GM21360 (cell line): Measurements from ENCODE around the gene PIMREG.

ENCODE experiments used
- ATAC-seq: cut with Tn5 transposase; IDR thresholded peaks from one replicate; pipeline ENCODE4 v1.9.1; 2021; ENCODE audit warnings: mild to moderate bottlenecking, moderate library complexity; ENCODE audit not compliant: unreplicated experiment

Gene PIMREG, protein sequence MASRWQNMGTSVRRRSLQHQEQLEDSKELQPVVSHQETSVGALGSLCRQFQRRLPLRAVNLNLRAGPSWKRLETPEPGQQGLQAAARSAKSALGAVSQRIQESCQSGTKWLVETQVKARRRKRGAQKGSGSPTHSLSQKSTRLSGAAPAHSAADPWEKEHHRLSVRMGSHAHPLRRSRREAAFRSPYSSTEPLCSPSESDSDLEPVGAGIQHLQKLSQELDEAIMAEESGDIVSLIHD

GRCh38 chr17:6443692-6444570 is at the start of gene PIMREG:
PIMREG (plus strand) TSS chr17:6444455; CDS start chr17:6445111, 656 bp downstream.
- peak; percentile 75 for ATAC-seq

GRCh38 chr17:6398955-6399354 is 45.3 kb upstream of the PIMREG start:
- ATAC-seq, result no peak

GRCh38 chr17:6402258-6402657 is 42.0 kb upstream of the PIMREG start:
- ATAC-seq, result no peak

DNA sequence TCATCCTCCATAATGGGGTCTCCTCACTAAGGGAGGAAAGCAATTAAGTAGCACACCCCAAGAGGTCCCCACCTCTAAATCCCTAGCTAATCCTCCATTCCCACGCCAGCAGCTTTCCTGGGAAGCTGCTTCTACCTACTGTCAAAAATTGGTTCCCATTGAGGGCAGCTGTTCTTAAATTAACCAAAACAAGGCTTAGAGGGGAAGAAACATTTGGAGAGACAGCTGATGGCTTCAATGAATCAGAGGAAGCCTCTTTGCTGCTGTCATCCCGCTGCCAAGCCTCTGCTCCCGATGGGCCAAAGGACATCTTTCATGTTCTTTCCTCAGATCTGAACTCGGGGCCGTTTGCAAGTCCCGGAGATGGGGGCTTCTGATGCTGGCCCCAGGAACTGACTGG is 36.0 kb upstream of the PIMREG start:
- no peak for ATAC-seq

- no peak for ATAC-seq
Measured at GRCh38 chr17:6408735-6409134, 35.5 kb upstream of the PIMREG start.

DNA sequence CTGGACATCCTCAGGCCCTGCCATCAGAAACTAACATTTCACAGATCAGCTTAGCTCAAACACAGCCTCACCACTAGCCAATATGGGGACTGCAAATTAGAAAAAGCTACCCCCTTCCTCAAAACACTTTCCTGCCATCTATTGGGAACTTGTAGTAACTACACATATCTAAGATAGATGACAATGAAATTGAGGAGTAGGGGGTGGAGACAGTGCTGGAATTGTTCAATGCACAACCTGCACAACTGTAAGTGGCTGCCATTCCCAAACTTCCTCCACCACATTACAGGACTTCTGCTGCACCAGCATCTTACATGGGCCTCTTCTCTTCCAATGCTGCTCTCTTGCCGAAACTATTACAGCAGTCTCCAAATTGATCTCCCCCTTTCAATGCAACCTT is 31.2 kb upstream of the PIMREG start:
- no peak for ATAC-seq

GRCh38 chr17:6415616-6416015 is 28.6 kb upstream of the PIMREG start:
- ATAC-seq, result no peak

GRCh38 chr17:6420173-6420641 is 24.0 kb upstream of the PIMREG start:
- ATAC-seq, result no peak

DNA sequence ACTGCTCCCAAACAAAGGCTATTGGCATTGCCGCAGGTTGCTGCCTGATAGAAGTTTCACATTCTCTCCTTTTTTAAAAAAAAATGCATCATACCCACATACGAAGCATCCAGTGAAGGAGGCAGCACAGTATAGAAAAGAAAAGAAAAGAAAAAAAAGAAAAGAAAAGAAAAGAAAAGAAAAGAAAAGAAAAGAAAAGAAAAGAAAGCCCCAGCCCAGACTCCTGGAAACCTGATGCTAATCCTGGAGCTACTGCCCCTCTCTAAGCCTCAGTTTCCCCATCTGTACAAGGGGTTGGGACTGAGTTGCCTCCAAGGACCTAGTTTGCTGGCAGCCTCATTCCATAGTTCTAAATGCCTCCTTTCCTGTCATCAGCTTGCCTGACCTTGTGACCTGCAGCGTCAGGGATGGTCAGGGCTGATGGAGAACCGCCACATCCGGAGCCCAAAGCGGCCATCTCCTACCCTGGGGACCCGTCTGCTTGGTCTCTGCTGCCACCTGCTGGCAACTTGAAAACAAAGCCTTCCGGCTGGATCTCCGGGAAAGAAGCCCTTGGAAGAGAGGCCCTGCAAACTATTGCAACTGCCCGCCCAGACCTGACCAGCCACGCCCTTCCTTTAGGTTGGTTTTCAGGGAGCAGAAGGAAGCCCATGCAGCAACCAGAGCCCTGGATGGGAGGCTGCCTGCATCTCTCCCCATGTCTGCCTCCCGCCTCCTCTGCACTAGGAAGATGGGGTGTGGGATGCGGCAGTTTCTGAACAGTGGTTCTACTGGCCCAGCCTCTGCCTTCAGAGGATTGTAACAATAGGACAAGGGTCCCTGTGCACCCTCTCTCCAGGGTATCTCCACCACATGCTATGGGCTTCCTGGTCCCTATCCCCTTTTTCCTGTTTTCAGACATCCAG is 22.3 kb upstream of the PIMREG start:
- ATAC-seq, result no peak

DNA sequence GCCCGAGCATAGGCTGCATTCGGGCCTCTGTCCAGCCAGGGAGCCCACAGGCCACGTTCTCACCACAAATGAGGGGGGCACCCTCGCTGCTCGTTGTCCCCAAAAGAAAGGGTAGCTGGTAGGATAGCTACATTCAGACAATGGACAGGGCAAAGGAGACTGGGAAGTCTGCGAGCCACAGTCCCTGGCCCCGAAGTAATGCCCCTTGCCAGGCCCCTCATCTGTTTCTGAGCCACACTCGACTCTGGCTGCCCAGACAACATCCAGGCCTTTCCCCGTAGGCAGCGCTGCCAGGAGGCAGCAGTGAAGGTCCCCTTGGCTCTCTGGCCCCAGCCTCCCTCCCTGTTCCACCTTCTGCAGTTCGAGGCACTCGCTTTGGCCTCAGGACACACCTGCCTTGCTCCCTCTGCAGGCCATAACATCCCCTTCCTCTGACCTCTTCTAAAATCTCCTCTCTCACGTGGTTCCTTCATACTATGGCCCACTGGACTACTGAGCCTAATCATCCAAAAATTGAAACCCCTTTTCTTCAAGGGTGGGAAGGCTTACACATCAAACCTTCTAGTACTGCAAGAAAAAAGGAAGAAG is 21.5 kb upstream of the PIMREG start:
- ATAC-seq, result no peak

GRCh38 chr17:6423931-6424330 is 20.3 kb upstream of the PIMREG start:
- no peak for ATAC-seq

DNA sequence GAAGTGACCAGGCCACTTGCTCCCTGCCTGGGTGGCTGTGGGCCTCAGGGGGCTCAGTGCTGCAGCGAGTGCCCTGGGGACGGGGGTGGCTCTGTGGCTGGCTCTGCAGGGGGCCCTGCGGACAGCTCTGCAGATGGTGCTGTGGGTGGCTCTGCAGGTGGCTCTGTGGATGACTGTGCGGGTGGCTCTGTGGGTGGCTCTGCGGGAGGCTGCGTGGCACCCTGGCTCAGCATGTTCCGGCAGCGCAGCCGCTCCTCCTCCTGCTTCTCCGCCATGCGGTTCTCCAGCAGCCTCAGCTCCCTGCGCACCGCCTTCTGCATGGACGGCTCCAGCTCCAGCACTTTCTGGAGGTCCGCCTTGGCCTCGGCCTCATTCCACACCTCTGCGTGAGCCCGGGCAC is 18.8 kb upstream of the PIMREG start:
- ATAC-seq, result no peak

- ATAC-seq, result no peak
Measured at GRCh38 chr17:6426356-6427101, 17.7 kb upstream of the PIMREG start.

GRCh38 chr17:6427279-6427781 is 16.9 kb upstream of the PIMREG start:
- no peak for ATAC-seq

- no peak for ATAC-seq
Measured at GRCh38 chr17:6428207-6428965, 15.9 kb upstream of the PIMREG start.

DNA sequence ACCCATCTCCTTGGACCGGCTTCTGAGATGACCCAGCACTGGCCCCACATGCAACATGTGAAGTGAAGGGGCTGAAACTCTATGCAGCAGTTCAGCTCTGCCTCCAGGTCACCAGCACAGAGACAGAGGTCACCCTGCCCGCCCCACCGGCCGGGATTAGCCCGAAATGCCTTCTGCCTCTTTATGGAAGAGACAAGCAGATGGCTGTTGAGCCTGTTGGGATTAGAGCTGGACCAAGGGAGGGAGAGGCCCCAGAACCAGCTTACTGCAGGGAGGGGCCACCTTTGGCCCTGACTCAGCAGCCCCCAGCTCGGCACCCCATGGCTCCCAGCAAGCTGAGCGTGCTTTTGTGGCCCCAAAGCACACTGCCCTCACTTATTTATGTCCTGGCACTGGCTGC is 15.0 kb upstream of the PIMREG start:
- no peak for ATAC-seq

GRCh38 chr17:6430769-6431168 is 13.5 kb upstream of the PIMREG start:
- no peak for ATAC-seq

- no peak for ATAC-seq
Measured at GRCh38 chr17:6435051-6435450, 9.2 kb upstream of the PIMREG start, which contains the start of gene AIPL1. AIPL1 (minus strand) TSS chr17:6435121; CDS start chr17:6435104, 17 bp downstream.

DNA sequence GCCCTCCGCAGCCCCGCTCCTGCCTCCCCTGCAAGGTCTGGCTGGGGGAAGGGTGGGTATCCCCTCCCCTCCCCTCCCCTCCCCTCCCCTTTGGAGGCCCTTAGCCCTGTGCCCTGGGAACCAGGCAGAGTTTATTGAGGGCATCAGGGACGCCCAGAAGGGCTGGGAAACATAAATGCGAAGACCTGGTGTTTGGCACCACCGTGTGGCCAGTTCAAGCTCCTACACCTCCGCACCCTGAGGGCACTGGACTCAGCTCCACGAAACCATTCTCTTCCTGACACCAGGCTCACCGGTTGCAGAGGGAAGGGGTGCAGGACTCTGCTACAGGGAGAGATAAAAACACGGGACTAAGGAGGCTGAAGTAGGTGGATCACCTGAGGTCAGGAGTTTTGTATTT is 8.3 kb upstream of the PIMREG start:
- no peak for ATAC-seq
